GM12874 (cell line): Measurements from ENCODE around the gene PARS2.

Experiments used
- CTCF ChIP-seq: IDR thresholded peaks from 2 replicates; pipeline ENCODE4 v1.5.1; 2011; ENCODE audit warnings: low read depth, mild to moderate bottlenecking, control low read depth, low read length, moderate library complexity; ENCODE audit not compliant: insufficient read depth

PARS2 gene

DNA sequence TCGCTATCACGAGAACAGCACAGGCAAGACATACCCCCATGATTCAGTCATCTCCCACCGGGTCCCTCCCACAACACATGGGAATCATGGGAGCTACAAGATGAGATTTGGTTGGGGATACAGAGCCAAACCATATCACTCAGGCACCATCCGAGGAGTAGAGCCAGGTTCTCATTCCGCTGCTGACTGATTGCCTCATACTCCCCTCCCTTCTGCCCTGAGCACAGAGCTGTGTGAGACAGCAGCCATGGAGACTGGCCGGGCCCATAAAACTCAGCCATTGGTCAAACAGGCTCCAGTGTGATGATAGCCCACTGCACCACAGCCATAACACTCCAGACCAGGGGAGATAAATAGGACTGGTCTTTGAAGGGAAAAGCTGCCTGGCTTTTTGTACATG, 26.1 kb downstream of the PARS2 start:
- no peak for TF ChIP-seq CTCF

DNA sequence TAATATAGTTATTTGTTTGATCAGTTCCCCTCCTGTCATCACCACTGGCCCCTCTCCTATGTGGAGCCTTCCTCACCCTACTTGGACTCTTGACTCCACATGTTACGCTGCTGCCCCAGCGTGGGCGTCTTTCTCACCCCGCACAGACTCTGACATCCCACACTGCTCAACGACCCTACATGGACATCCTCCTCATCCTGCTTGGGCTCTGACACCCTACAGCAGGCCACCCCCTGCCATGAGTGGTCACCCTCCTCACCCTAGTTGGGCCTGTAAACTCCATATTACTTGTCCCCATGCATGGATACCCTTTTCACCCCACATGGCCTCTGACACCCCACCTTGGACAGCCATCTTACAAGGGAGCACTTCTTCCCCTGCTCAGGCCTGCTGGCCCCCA, 27.6 kb downstream of the PARS2 start:
- TF ChIP-seq CTCF: no peak

- TF ChIP-seq CTCF: no peak
Measured at GRCh38 chr1:54728027-54728426, 36.3 kb downstream of the PARS2 start.

- TF ChIP-seq CTCF: no peak
Measured at GRCh38 chr1:54724771-54725170, 39.6 kb downstream of the PARS2 start.

DNA sequence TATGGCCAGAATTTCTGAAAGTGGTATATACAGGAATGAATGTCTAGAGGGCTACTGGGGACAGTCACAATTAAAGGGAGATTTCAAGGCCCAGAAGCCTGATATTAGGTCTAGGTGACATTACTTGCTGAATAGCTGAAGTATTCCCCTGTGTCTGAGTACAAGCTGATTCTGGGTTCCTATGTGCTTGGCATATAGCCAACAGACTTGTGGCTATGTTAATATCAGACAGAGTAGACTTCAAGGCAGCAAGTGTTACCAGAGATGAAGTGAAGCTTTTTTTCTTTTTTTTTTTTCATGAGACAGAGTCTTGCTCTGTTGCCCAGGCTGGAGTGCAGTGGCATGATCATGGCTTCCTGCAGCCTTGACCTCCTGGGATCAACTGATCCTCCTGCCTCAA, 40.3 kb downstream of the PARS2 start:
- TF ChIP-seq CTCF: no peak

DNA sequence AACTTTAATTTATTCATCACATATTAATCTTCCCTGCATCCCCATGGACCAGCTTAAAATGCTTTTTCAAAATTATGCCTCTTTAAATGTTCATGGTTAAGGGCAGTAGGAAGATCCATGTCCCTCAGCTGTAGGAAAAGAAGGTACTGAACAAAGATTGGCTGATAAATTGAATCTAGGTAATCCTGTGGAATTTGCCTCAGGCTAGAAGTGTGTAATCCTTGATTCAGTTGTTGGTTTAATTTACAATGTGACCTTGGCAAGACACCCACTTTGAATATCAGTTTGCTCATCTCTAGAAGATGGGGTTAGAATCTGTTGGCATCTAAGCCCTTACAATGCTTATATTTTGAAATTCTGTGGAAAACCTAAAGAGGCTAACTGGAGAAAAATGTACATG, 42.6 kb downstream of the PARS2 start:
- no peak for TF ChIP-seq CTCF

- TF ChIP-seq CTCF: no peak
Measured at GRCh38 chr1:54716299-54717047, 47.9 kb downstream of the PARS2 start.
